IMR-90 (cell line): ENCODE results near the gene SIPA1L3. TPM values are rescaled to one million over a fixed set of nuclear protein-coding genes. Genes with fewer than 3 reads are reported as not detected.

Source experiments
- ATAC-seq: fragments of 200-7000 bp; cut with Tn5 transposase; 2 replicates; pipeline ENCODE4 v1.9.1; 2020; ENCODE audit warnings: low read depth, mild to moderate bottlenecking, moderate library complexity
- BruUV-seq: library from RNA; stranded (reverse); fragments of 400-500 nt; replicated peaks from 2 replicates; lab custom pipeline; 2021; lab: Mats Ljungman, UMichigan
- CTCF ChIA-PET: fragments of 300-600 bp; formaldehyde crosslinking; extraction: SDS; loops from one replicate; lab custom pipeline; 2021; ENCODE audit warnings: antibody characterized with exemption; lab: Yijun Ruan, JAX
- POLR2A ChIA-PET: fragments of 300-600 bp; sonication (Branson Sonifier 250); formaldehyde crosslinking; loops from one replicate; lab custom pipeline; 2022; ENCODE audit warnings: antibody characterized with exemption; ENCODE audit not compliant: unreplicated experiment; lab: Charles Lee
- DNase-seq: peaks from one replicate; pipeline ENCODE4 v3.0.0; 2013
- H2AFZ ChIP-seq: replicated peaks from 2 replicates; pipeline ENCODE3; 2013; ENCODE audit warnings: low read length, mild to moderate bottlenecking; ENCODE audit not compliant: poor library complexity
- H2AK5ac ChIP-seq: 2 replicates; pipeline ENCODE4 v1.6.1; 2013; ENCODE audit warnings: low read depth, low read length, inconsistent platforms
- H2AK9ac ChIP-seq: replicated peaks from 2 replicates; pipeline ENCODE3; 2013; ENCODE audit warnings: mild to moderate bottlenecking, low read depth, low read length, moderate library complexity; ENCODE audit not compliant: poor library complexity
- H2BK120ac ChIP-seq: 2 replicates; pipeline ENCODE4 v1.6.1; 2013; ENCODE audit warnings: low read depth, low read length, inconsistent platforms
- H2BK15ac ChIP-seq: 3 replicates; pipeline ENCODE4 v1.6.1; 2013; ENCODE audit warnings: low read depth, low read length, inconsistent platforms
- H2BK20ac ChIP-seq: 2 replicates; pipeline ENCODE4 v1.6.1; 2013; ENCODE audit warnings: low read depth, mild to moderate bottlenecking, inconsistent platforms, low read length, moderate library complexity
- H2BK5ac ChIP-seq: 2 replicates; pipeline ENCODE4 v1.6.1; 2013; ENCODE audit warnings: mild to moderate bottlenecking, low read depth, low read length, inconsistent platforms; ENCODE audit not compliant: poor library complexity, severe bottlenecking
- H3K14ac ChIP-seq: replicated peaks from 2 replicates; pipeline ENCODE4 v1.6.1; 2013; ENCODE audit warnings: low read depth, low read length, inconsistent platforms
- H3K18ac ChIP-seq: 2 replicates; pipeline ENCODE4 v1.6.1; 2013; ENCODE audit warnings: low read depth, low read length, control low read depth
- H3K23ac ChIP-seq: 2 replicates; pipeline ENCODE4 v1.6.1; 2013; ENCODE audit warnings: low read depth, low read length, inconsistent platforms
- H3K27ac ChIP-seq: 2 replicates; pipeline ENCODE4 v1.5.1; 2013; ENCODE audit warnings: mild to moderate bottlenecking, control low read depth, low read length; ENCODE audit not compliant: insufficient read depth
- H3K27me3 ChIP-seq: 2 replicates; pipeline ENCODE4 v1.6.1; 2013; ENCODE audit warnings: low read length; ENCODE audit not compliant: control insufficient read depth, insufficient read depth
- H3K36me3 ChIP-seq: 2 replicates; pipeline ENCODE4 v1.6.1; 2013; ENCODE audit warnings: low read length, mixed read lengths; ENCODE audit not compliant: control insufficient read depth, insufficient read depth
- H3K4ac ChIP-seq: 2 replicates; pipeline ENCODE4 v1.6.1; 2013; ENCODE audit warnings: low read depth, low read length, inconsistent platforms
- H3K4me1 ChIP-seq: 2 replicates; pipeline ENCODE4 v1.6.1; 2013; ENCODE audit warnings: low read length, mixed read lengths; ENCODE audit not compliant: control insufficient read depth, insufficient read depth
- H3K4me2 ChIP-seq: 2 replicates; pipeline ENCODE4 v1.6.1; 2013; ENCODE audit warnings: low read depth, mild to moderate bottlenecking, control low read depth, low read length, moderate library complexity
- H3K4me3 ChIP-seq: 2 replicates; pipeline ENCODE4 v1.5.1; 2013; ENCODE audit warnings: low read depth, mild to moderate bottlenecking, control low read depth, low read length, moderate library complexity; ENCODE audit not compliant: insufficient read depth
- H3K56ac ChIP-seq: 2 replicates; pipeline ENCODE4 v1.6.1; 2013; ENCODE audit warnings: low read length, inconsistent platforms; ENCODE audit not compliant: insufficient read depth; ENCODE audit errors: extremely low read depth
- H3K79me1 ChIP-seq, 2 experiments: 2 replicates each; pipeline ENCODE4 v1.6.1; 2013; ENCODE audit warnings: low read length in 2 of 2, inconsistent platforms in 1 of 2, low read depth in 1 of 2
- H3K9ac ChIP-seq: 2 replicates; pipeline ENCODE4 v1.6.1; 2013; ENCODE audit warnings: low read depth, low read length, control low read depth
- H3K9me1 ChIP-seq: 2 replicates; pipeline ENCODE4 v1.6.1; 2013; ENCODE audit warnings: low read length, inconsistent platforms; ENCODE audit not compliant: insufficient read depth
- H3K9me3 ChIP-seq: 2 replicates; pipeline ENCODE4 v1.6.1; 2013; ENCODE audit warnings: low read length; ENCODE audit not compliant: control insufficient read depth, insufficient read depth
- H4K20me1 ChIP-seq: 2 replicates; pipeline ENCODE4 v1.6.1; 2013; ENCODE audit warnings: low read length, inconsistent platforms; ENCODE audit not compliant: insufficient read depth
- H4K5ac ChIP-seq: 2 replicates; pipeline ENCODE4 v1.6.1; 2013; ENCODE audit warnings: mild to moderate bottlenecking, low read depth, low read length, control low read depth
- H4K8ac ChIP-seq, 2 experiments: 2 replicates each; pipeline ENCODE4 v1.6.1; 2013; ENCODE audit warnings: low read depth in 2 of 2, low read length in 2 of 2, control low read depth in 1 of 2, inconsistent platforms in 1 of 2
- H4K91ac ChIP-seq: 2 replicates; pipeline ENCODE4 v1.6.1; 2013; ENCODE audit warnings: low read depth, low read length, inconsistent platforms; ENCODE audit not compliant: insufficient read depth
- CEBPB ChIP-seq: IDR thresholded peaks from 2 replicates; pipeline ENCODE4 v1.6.1; 2012; ENCODE audit warnings: low read depth, low read length, improper control_type of control experiment
- MXI1 ChIP-seq: IDR thresholded peaks from 2 replicates; pipeline ENCODE4 v1.6.1; 2012; ENCODE audit warnings: low read depth, mild to moderate bottlenecking, low read length, moderate library complexity, borderline replicate concordance
- POLR2A ChIP-seq: IDR thresholded peaks from 2 replicates; pipeline ENCODE4 v1.6.1; 2012; ENCODE audit warnings: mild to moderate bottlenecking, low read depth, low read length
- WGBS, 2 experiments: methylation state at CpG; one replicate each; pipeline versions ENCODE4 v1.1.5 to v1.1.7; 2013; ENCODE audit warnings: missing lambda C conversion rate in 2 of 2; ENCODE audit not compliant: insufficient read length in 1 of 2; ENCODE audit errors: extremely low coverage in 2 of 2; 5-methylcytosine and 5-hydroxymethylcytosine counted together
- dilution Hi-C: fragments of 300-500 bp; cut with HindIII; formaldehyde crosslinking; loops from one replicate; pipeline ENCODE4 v1.14.3; 2018; ENCODE audit warnings: low sequenced_read_pairs; ENCODE audit not compliant: unreplicated experiment
- in situ Hi-C: fragments of 300-500 bp; cut with MboI; formaldehyde crosslinking; loops from 3 replicates; pipeline ENCODE4 v1.14.3; 2019; ENCODE audit warnings: low sequenced_read_pairs, inconsistent platforms, mixed read lengths
- intact Hi-C: fragments of 100-400 bp; cut with micrococcal nuclease; formaldehyde crosslinking; loops from 2 replicates; pipeline ENCODE4 v1.10.0; 2022
- polyA plus RNA-seq, 3 experiments: library from polyadenylated mRNA; depleted of rRNA; stranded (reverse); fragments of >200 nt; gene quantifications; 2 replicates each; pipeline ENCODE4 v1.2.3, GENCODE V29; 2012; ENCODE audit warnings: low replicate concordance in 1 of 3
- total RNA-seq: library from RNA; depleted of rRNA; stranded (reverse); fragments of >200 nt; gene quantifications from 2 replicates; pipeline ENCODE4 v1.2.3, GENCODE V29; 2012

Gene SIPA1L3
- total and polyA plus RNA-seq, 2 of the 4 experiments (the other 2 are of a cell fraction), result 4.1 to 9.4 TPM

DNA sequence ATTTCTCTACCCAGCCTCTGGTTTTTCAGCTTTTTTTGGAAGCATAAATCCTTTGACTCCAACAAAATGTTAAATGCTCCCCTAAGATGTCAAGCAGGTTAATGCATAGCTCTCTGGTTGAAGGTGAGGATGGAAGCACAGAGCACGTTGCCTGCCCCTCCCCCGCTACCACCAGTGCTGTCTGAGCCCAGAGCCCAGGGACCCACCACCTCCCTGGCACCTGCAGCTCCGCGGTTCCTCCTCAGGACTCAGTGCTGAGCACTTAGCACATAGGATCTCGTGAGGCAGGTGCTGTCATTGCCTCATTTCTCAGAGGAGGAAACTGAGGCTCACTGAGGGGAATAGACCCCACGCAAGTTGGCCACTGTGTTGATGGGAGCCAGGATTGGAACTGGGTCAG, 268.4 kb downstream of the SIPA1L3 start:
- H2BK5ac ChIP-seq, result no peak overlapping the region
- no peak for DNase-seq
- H3K4me2 ChIP-seq, result no peak overlapping the region
- H3K4me1 ChIP-seq, result no peaks in the 10 kb centered on the region
- H2BK20ac ChIP-seq, result no peak overlapping the region
- no peak overlapping the region for H2AK5ac ChIP-seq
- WGBS, 2 experiments, result 96% methylated on average over 4 of the region's 6 CpGs; no CpG with 5 or more reads in 1 of the 2 experiments
- no peaks in the 10 kb centered on the region; the same call in 1 of the 2 replicates for H3K36me3 ChIP-seq
- no peaks in the 10 kb centered on the region; the same call in 1 of the 2 replicates for H4K20me1 ChIP-seq
- H3K27ac ChIP-seq, result no peak overlapping the region
- no peak overlapping the region for H3K14ac ChIP-seq
- H3K9me1 ChIP-seq, result peaks cover 3% of the 10 kb centered on the region; the same call in 1 of the 2 replicates
- no peak overlapping the region for H2AFZ ChIP-seq
- no peak overlapping the region for H2AK9ac ChIP-seq
- in situ Hi-C loops (no loop called here), intact Hi-C loops (no loop called here), dilution Hi-C loops (no loop called here)
- CTCF ChIA-PET, result no interaction called here
- ATAC-seq, result no peak
- no peaks in the 10 kb centered on the region for H3K27me3 ChIP-seq
- H2BK120ac ChIP-seq, result no peak overlapping the region
- H3K18ac ChIP-seq, result no peak overlapping the region
- H4K91ac ChIP-seq, result no peak overlapping the region
- no TSS peak for BruUV-seq
- H3K4me3 ChIP-seq, result no peak overlapping the region
- no peak overlapping the region for H3K56ac ChIP-seq
- peaks cover 0 to 13% of the 10 kb centered on the region in 2 experiments; a peak in 1 of 4 replicates for H3K79me1 ChIP-seq
- POLR2A ChIA-PET, result no interaction called here
- no peaks in the 10 kb centered on the region for H3K9me3 ChIP-seq
- H2BK15ac ChIP-seq, result no peak overlapping the region
- no peak for TF ChIP-seq MXI1
- TF ChIP-seq CEBPB, result no peak
- TF ChIP-seq POLR2A, result no peak
- H4K5ac ChIP-seq, result no peak overlapping the region
- no peak overlapping the region for H3K9ac ChIP-seq
- no peak overlapping the region for H3K4ac ChIP-seq
- H3K23ac ChIP-seq, result no peak overlapping the region
- no peak overlapping the region for H4K8ac ChIP-seq
